ENCODE measurements around the gene TEX10. TPM values are rescaled to one million over a fixed set of nuclear protein-coding genes. Genes with fewer than 3 reads are reported as not detected.

The TEX10 gene
- total and polyA plus RNA-seq, 2 of the 13 experiments (the other 11 are each of a cell fraction or from before 2014, with no cell fraction given) = 18.1 to 38.7 TPM

DNA sequence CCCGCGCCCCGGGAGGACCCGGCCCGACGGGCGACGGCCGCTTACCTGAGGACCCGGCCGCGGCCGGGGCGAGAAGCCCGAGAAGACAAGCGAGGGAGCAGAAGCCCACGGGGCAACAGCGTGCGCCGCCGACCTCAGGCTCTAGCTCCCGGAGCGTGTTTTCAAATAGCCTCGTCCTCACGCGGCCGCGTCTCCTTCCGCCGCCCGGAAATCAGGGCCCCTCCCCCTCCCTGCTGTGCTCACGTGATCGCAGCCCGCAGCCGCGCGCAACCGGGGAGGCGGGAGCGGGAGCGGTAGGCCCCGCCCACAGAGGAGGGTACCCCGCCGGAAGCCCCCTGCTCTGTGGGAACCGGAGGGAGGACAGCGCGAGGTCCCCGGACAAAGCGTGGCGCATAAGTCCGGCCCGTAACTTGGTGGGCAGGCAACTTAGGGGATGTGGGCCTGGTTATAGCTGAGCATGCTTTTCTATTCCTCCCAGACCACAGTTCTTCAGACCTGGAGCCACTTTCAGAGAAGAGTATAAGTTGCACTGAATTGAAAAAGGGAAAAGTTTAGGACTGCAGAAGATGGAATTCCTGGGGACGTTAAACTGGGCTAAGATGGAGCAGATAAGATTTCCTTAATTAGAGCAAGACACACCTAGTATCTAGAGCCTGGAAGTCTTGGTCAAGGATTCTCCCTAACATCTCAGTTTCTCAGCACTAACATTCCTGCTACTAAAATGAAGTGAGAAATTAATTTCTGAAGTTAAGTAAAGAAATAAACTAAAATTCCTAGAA is at the start of gene TEX10 (continued):
- TF ChIP-seq, protein P1, sequence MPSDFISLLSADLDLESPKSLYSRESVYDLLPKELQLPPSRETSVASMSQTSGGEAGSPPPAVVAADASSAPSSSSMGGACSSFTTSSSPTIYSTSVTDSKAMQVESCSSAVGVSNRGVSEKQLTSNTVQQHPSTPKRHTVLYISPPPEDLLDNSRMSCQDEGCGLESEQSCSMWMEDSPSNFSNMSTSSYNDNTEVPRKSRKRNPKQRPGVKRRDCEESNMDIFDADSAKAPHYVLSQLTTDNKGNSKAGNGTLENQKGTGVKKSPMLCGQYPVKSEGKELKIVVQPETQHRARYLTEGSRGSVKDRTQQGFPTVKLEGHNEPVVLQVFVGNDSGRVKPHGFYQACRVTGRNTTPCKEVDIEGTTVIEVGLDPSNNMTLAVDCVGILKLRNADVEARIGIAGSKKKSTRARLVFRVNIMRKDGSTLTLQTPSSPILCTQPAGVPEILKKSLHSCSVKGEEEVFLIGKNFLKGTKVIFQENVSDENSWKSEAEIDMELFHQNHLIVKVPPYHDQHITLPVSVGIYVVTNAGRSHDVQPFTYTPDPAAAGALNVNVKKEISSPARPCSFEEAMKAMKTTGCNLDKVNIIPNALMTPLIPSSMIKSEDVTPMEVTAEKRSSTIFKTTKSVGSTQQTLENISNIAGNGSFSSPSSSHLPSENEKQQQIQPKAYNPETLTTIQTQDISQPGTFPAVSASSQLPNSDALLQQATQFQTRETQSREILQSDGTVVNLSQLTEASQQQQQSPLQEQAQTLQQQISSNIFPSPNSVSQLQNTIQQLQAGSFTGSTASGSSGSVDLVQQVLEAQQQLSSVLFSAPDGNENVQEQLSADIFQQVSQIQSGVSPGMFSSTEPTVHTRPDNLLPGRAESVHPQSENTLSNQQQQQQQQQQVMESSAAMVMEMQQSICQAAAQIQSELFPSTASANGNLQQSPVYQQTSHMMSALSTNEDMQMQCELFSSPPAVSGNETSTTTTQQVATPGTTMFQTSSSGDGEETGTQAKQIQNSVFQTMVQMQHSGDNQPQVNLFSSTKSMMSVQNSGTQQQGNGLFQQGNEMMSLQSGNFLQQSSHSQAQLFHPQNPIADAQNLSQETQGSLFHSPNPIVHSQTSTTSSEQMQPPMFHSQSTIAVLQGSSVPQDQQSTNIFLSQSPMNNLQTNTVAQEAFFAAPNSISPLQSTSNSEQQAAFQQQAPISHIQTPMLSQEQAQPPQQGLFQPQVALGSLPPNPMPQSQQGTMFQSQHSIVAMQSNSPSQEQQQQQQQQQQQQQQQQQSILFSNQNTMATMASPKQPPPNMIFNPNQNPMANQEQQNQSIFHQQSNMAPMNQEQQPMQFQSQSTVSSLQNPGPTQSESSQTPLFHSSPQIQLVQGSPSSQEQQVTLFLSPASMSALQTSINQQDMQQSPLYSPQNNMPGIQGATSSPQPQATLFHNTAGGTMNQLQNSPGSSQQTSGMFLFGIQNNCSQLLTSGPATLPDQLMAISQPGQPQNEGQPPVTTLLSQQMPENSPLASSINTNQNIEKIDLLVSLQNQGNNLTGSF (CRISPR knock-in tag; IDR thresholded peaks at IDR 0.05) = peak; percentile 31; the same call in 1 of the 2 replicates
- TF ChIP-seq, protein P2, sequence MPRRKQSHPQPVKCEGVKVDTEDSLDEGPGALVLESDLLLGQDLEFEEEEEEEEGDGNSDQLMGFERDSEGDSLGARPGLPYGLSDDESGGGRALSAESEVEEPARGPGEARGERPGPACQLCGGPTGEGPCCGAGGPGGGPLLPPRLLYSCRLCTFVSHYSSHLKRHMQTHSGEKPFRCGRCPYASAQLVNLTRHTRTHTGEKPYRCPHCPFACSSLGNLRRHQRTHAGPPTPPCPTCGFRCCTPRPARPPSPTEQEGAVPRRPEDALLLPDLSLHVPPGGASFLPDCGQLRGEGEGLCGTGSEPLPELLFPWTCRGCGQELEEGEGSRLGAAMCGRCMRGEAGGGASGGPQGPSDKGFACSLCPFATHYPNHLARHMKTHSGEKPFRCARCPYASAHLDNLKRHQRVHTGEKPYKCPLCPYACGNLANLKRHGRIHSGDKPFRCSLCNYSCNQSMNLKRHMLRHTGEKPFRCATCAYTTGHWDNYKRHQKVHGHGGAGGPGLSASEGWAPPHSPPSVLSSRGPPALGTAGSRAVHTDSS (CRISPR knock-in tag; conservative IDR thresholded peaks at IDR 0.05) = no peak
- TF ChIP-seq ZNF790 (CRISPR knock-in tag; IDR thresholded peaks at IDR 0.05; ENCODE audit: borderline replicate concordance) (peak; percentile 77; the same call in 1 of the 2 replicates), ZNF792 (CRISPR knock-in tag; IDR thresholded peaks at IDR 0.05) (peak; percentile 41; the same call in 1 of the 2 replicates), ATAD3A (CRISPR knock-in tag; IDR thresholded peaks at IDR 0.05) (no peak), ZNF556 (CRISPR knock-in tag; IDR thresholded peaks at IDR 0.05; ENCODE audit: borderline replicate concordance) (peak; percentile 98), SRSF1 (optimal IDR thresholded peaks at IDR 0.05; ENCODE audit: low read depth, low read length) (no peak), ZNF839 (CRISPR knock-in tag; IDR thresholded peaks at IDR 0.05; ENCODE audit: borderline replicate concordance) (no peak)
- TF ChIP-seq, protein P3, sequence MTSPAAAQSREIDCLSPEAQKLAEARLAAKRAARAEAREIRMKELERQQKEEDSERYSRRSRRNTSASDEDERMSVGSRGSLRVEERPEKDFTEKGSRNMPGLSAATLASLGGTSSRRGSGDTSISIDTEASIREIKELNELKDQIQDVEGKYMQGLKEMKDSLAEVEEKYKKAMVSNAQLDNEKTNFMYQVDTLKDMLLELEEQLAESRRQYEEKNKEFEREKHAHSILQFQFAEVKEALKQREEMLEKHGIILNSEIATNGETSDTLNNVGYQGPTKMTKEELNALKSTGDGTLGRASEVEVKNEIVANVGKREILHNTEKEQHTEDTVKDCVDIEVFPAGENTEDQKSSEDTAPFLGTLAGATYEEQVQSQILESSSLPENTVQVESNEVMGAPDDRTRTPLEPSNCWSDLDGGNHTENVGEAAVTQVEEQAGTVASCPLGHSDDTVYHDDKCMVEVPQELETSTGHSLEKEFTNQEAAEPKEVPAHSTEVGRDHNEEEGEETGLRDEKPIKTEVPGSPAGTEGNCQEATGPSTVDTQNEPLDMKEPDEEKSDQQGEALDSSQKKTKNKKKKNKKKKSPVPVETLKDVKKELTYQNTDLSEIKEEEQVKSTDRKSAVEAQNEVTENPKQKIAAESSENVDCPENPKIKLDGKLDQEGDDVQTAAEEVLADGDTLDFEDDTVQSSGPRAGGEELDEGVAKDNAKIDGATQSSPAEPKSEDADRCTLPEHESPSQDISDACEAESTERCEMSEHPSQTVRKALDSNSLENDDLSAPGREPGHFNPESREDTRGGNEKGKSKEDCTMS (CRISPR knock-in tag; conservative IDR thresholded peaks at IDR 0.05) = peak; percentile 57; the same call in 1 of the 2 replicates
- TF ChIP-seq, protein P4, sequence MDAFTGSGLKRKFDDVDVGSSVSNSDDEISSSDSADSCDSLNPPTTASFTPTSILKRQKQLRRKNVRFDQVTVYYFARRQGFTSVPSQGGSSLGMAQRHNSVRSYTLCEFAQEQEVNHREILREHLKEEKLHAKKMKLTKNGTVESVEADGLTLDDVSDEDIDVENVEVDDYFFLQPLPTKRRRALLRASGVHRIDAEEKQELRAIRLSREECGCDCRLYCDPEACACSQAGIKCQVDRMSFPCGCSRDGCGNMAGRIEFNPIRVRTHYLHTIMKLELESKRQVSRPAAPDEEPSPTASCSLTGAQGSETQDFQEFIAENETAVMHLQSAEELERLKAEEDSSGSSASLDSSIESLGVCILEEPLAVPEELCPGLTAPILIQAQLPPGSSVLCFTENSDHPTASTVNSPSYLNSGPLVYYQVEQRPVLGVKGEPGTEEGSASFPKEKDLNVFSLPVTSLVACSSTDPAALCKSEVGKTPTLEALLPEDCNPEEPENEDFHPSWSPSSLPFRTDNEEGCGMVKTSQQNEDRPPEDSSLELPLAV (CRISPR knock-in tag; conservative IDR thresholded peaks at IDR 0.05; ENCODE audit: low read depth) = no peak
- TF ChIP-seq, protein P5, sequence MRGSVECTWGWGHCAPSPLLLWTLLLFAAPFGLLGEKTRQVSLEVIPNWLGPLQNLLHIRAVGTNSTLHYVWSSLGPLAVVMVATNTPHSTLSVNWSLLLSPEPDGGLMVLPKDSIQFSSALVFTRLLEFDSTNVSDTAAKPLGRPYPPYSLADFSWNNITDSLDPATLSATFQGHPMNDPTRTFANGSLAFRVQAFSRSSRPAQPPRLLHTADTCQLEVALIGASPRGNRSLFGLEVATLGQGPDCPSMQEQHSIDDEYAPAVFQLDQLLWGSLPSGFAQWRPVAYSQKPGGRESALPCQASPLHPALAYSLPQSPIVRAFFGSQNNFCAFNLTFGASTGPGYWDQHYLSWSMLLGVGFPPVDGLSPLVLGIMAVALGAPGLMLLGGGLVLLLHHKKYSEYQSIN (CRISPR knock-in tag; IDR thresholded peaks at IDR 0.05; ENCODE audit: borderline replicate concordance) = no peak; the same call in 1 of the 2 replicates
